ENCODE measurements around the gene GFPT2. TPM values are rescaled to one million over a fixed set of nuclear protein-coding genes. Genes with fewer than 3 reads are reported as not detected.

Gene GFPT2
- total and polyA plus RNA-seq, 10 of the 15 experiments (the other 5 are each of a cell fraction or from before 2014, with no cell fraction given), result 0.05 to 0.33 (median 0.11) TPM; not detected in 4

- Histone ChIP-seq H3K4me2 (ENCODE audit: control insufficient read depth, insufficient read depth) (no peak overlapping the region), H3K79me2 (ENCODE audit: control insufficient read depth, insufficient read depth, low read length) (no peaks in the 10 kb centered on the region), H4K20me1 (ENCODE audit: control insufficient read depth, insufficient read depth) (no peaks in the 10 kb centered on the region), H3K4me1 (ENCODE audit: control insufficient read depth, insufficient read depth, low read length) (no peaks in the 10 kb centered on the region), H3K27me3 (replicated peaks in 1 of 2; ENCODE audit: control insufficient read depth in 2 of 2, insufficient read depth in 2 of 2, low read length in 1 of 2) (no peaks in the 10 kb centered on the region), H3K9ac (ENCODE audit: control insufficient read depth, insufficient read depth, low read length) (no peak overlapping the region), H3K4me3 (no peak overlapping the region), H2AFZ (ENCODE audit: control insufficient read depth, low read depth, low read length) (no peak overlapping the region), H3K9me3 (replicated peaks; ENCODE audit: control insufficient read depth, insufficient read depth, low read length) (no peaks in the 10 kb centered on the region), H3K36me3 (ENCODE audit: control insufficient read depth in 2 of 2, insufficient read depth in 2 of 2, low read length in 1 of 2) (no peaks in the 10 kb centered on the region), H3K27ac (ENCODE audit: control insufficient read depth, insufficient read depth) (no peak overlapping the region)
- DNase-seq (ENCODE audit: low read depth, low spot score) (no peak), ATAC-seq (no peak), FAIRE-seq (no peak)
- BruUV-seq (replicated peaks), result no TSS peak
- in situ Hi-C loops (cut with MboI) (no loop called here), intact Hi-C loops (cut with micrococcal nuclease; ENCODE audit: unreplicated experiment) (no loop called here)
- TF ChIP-seq CTCF (IDR thresholded peaks at IDR 0.05 in 2 of 3, conservative IDR thresholded peaks at IDR 0.05 in 1 of 3; ENCODE audit: control insufficient read depth in 2 of 3, extremely low read depth in 1 of 3, insufficient read depth in 1 of 3, low read depth in 3 of 3, low read length in 3 of 3), result no peak
- no peak for TF ChIP-seq E4F1 (IDR thresholded peaks at IDR 0.05; ENCODE audit: borderline replicate concordance, partially characterized antibody)
- no peak for TF ChIP-seq IKZF2 (IDR thresholded peaks at IDR 0.05)
- TF ChIP-seq IRF4 (IDR thresholded peaks at IDR 0.05; ENCODE audit: low read depth, low read length), result no peak
- TF ChIP-seq CEBPB (IDR thresholded peaks at IDR 0.05; ENCODE audit: borderline replicate concordance in 1 of 2, low read depth in 2 of 2, low read length in 2 of 2), result no peak
- TF ChIP-seq MYC (IDR thresholded peaks at IDR 0.05; ENCODE audit: insufficient read depth, insufficient read length, insufficient replicate concordance, low read length, severe bottlenecking), result no peak
- TF ChIP-seq SRF (IDR thresholded peaks at IDR 0.05; ENCODE audit: low read depth in 2 of 2, low read length in 2 of 2), result no peak
- TF ChIP-seq FOXM1 (IDR thresholded peaks at IDR 0.05; ENCODE audit: low read depth, low read length), result no peak
- no peak for TF ChIP-seq NFYA (IDR thresholded peaks at IDR 0.05; ENCODE audit: borderline replicate concordance, low read depth, low read length)
- no peak for TF ChIP-seq ESRRA (IDR thresholded peaks at IDR 0.05; ENCODE audit: low read length)
- no peak for TF ChIP-seq SREBF1 (IDR thresholded peaks at IDR 0.05; ENCODE audit: low read length)
- no peak for TF ChIP-seq ZNF217 (IDR thresholded peaks at IDR 0.05)
- no peak for TF ChIP-seq FOXK2 (IDR thresholded peaks at IDR 0.05)
- ChIA-PET RAD21 (ENCODE audit: unreplicated experiment) (interaction anchor here (1.2 kb wide), 1 partner anchor 41 kb away, joined by 3 read pairs; no protein-coding TSS in a partner anchor), CTCF (interaction anchor here (0.6 kb wide), 1 partner anchor 216 kb away, joined by 3 read pairs; no protein-coding TSS in a partner anchor), POLR2A (no interaction called here), SMC1A (ENCODE audit: uncharacterized antibody, unreplicated experiment) (no interaction called here)
- WGBS (ENCODE audit: insufficient coverage, insufficient replicate concordance, low lambda C conversion rate, missing lambda C conversion rate), result 32% methylated on average over 6 of the region's 6 CpGs
Measured at GRCh38 chr5:180334176-180334575, 19.0 kb downstream of the GFPT2 start.

Measured in GM12878 (cell line).